NCI-H1417 treated with DMSO at 0.1 percent for 48 hours (cell line): ENCODE measurements around the gene AFG3L2.

Source experiments
- DNase-seq: peaks from one replicate; lab custom pipeline; 2025; lab: John Stamatoyannopoulos, UW

The AFG3L2 gene

DNA sequence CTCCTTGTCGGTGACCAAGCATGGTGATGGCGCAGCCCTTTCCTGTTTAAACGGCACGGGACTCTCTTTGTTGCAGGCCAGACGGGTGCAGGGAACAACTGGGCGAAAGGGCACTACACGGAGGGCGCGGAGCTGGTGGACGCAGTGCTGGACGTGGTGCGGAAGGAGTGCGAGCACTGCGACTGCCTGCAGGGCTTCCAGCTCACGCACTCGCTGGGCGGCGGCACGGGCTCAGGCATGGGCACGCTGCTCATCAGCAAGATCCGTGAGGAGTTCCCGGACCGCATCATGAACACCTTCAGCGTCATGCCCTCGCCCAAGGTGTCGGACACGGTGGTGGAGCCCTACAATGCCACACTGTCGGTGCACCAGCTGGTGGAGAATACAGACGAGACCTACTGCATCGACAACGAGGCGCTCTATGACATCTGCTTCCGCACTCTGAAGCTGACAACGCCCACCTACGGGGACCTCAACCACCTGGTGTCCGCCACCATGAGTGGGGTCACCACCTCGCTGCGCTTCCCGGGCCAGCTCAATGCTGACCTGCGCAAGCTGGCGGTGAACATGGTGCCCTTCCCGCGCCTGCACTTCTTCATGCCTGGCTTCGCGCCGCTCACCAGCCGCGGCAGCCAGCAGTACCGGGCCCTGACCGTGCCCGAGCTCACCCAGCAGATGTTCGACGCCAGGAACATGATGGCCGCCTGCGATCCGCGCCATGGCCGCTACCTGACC is 51.9 kb downstream of the AFG3L2 start:
- no peak for DNase-seq

DNA sequence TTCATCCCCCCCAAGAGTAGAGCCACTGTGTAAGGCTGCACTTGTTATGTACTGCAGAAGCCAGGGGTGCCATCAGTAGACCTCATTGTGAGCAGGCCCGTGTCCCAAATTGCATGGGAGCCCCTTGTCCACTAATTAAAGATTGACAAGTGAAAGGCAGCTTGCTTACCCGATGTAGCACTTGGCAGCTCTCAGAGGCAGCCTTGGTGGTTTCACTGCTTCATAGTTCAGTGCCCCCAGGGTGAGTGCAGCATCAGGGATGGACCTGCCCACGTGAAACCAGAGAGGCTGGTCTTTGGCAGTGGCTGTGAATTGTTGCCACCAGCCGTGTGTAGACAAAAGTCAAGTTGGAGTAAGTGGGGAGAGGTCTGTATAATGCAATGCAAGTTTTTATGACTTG is 55.7 kb downstream of the AFG3L2 start:
- DNase-seq: no peak

DNA sequence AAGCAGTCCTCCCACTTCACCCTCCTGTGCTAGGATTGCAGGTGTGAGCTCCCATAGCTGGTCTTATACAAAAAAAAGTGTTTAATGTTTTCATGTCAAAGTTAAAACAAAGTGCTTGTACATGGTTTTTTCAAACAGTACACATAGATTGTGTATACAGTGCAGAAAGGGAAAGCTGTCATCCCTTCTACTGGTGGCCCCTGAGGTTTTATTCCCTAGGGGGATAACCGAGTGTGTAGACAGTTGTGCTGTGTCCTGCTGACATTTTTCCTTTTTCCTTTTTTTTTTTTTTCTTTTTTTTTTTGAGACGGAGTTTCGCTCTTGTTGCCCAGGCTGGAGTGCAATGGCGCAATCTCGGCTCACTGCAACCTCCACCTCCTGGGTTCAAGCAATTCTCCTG is 58.2 kb downstream of the AFG3L2 start:
- no peak for DNase-seq

DNA sequence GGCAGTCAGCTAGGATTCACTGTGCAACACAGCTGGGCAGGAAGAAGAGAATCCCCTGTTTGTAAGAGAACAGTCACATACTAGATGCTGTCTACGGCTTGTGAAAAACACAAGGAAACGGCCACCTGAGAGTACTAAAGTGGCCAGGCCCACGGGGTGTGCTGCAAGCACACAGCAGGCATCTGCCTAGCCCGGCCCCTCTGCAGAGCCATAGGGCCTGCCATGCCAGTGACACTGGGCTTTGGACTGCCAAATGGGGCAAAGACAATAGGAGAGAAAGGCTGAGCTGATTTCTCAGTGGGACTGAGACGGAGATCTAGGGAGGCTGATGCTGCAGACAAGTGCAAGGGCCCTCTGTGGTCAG is 58.7 kb downstream of the AFG3L2 start:
- DNase-seq: no peak

DNA sequence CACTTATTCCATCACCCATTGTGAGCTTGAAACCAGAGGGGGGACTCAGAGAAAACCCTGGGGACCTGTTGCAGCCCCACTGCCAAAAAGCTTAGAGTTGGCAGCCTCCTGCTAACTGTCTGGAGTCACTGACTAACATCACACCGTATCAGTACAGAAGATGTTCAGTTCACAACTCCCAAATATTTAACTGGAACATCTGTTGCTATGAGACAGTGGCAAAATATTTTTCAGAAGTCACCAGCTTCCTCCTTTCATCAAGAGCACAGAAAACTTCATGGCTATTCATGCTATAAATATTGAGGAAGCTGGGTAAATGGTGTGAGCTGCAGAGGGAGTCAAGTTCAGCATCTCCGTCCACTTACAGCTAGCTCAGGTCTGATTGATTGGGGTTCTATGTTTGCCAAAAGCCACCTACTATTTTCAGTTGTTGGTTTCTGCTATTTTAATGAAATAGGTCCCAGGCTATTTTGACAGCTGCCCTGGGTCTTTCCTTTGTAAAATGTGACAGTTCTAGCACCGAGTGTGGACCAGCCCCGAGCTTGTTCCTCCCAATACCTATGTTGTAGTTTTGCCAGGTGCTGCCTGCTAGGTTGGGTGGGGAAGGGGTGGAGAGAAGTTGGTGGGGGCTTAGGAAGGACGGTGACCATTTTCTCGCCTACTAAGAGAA is 59.2 kb downstream of the AFG3L2 start:
- DNase-seq: no peak

DNA sequence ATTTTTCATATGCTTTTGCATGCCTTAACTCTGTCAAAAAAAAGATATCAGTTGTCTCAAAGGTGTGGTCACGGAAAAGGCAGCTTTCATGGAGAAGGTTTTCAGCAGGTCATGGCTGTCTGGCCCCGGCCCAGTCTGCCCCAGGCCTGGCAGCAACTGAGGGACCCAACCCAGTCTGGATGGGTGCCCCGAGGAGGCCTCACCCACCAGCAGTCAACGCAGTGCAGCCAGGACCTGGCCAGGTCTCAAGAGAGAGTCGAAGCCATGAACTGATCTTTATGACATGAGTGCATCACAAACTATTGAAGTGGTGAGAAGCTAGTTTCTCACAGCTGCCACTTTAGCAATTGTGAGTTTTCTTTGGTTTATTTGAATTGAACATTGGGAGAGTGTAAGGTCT is 61.1 kb downstream of the AFG3L2 start:
- DNase-seq: no peak

DNA sequence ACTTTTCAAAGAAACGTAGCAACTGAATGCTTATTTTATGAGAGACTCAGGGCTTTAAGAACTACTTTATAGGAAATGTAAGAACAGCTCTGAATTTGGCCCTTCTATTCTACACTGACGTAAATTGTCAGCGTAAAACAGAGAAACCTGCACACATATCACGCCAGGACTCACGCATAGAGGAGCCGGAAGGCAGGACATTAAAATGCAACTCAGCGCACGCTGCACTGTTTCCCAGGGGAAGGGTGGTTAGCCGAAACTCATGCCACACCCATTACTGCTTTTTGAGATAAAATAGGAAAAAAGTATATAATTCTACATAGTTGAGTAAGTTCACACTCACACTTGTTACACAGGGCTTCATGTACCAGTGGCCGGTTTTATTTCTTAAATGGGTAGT is 61.5 kb downstream of the AFG3L2 start:
- no peak for DNase-seq

DNA sequence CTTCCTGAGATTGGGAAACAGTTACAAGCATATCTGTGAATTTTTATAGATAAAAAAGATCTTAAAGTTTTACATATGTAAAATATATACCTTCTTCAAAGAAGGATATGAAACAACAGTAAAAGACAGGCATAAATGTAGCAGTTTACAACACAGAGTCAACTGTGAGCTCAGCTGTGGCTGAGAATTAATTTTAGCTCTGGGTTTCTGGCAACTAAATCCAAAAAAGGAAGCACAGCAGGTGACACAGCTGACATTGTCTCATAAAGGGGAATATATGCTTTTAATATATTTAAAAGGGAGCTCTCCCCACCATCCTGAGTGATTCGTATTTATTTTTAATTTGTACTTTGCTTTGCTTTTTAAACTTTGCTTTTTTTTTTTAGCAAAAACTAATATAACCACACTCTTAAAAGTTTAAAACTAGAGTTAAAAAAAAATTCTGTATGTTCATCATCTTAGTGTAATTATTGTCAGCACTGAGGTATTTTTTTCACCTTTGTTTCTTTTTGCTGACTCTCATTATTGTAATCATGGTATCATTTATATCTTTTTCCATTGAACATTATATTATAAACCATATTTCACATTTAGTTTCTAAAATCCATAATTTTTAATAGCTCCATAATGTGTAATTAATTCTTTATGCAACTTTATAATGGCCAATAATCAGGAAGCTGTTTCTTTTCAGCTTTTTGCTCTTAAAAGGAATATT is 62.3 kb downstream of the AFG3L2 start:
- DNase-seq: no peak

DNA sequence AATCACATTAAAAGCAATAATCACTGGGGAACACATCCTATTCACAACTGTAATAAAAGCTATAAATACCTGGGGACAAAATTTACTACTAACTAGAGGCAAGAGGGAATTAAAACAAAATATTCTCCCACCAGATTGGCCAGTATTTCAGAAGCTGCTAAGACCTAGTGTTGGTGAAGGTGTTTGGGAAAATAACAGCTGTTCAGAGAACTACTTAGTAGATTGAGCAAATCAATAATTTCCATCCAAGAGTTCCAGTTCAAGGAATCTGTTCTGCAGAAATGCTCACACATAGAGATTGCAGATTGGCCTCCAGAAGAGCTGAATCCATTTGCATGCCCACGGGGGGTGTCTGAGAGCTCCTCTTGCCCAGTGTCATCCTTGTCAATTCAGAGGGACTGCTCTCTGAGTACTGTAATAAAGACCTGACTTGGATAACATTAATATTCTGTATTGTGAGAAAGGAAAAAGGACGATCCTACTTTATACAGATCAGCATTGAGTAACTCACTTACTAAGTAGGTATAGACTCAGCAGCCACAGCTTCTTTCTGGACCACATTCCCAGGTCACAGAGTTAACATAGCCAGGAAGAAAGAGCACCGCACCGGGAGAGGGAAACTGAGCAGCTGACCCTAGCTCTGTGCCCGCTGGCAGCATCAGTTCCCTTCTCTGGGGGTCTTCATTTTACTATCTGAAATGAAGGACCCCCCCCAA is 63.3 kb downstream of the AFG3L2 start:
- DNase-seq: no peak

DNA sequence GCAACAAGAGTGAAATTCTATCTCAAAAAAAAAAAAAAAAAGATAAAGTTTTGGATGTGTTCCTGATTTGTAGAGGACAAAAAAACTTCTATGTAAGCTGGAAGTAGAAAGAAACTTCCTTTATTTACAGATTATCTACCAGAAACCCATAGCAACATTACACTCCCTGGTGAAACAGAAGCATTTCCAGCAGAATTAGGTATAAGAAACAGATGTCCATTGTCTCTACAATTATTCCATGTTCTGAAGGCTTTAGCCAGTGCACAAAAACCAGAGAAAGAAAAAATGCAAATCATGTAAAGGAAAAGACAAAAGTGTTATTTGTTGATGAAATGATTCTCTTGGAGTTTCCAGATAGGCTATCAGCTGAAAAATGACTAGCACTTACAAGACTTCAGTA is 64.1 kb downstream of the AFG3L2 start:
- DNase-seq: no peak

DNA sequence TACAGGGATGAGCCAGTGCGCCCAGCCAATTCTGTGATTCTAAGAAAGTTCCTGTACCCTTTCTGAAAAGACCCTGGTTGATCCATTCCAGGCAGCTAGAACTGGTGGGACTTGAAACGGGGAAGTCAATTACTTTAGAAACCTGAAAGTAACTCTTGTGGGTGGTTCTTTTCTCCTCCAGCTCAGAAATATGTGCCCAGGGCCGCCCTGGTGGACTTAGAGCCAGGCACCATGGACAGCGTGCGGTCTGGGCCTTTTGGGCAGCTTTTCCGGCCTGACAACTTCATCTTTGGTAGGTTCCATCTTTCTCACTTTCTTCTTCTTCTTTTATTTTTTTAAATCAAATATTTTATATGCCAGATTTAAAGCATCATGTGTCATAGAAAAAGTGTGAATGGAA is 66.3 kb downstream of the AFG3L2 start:
- no peak for DNase-seq

DNA sequence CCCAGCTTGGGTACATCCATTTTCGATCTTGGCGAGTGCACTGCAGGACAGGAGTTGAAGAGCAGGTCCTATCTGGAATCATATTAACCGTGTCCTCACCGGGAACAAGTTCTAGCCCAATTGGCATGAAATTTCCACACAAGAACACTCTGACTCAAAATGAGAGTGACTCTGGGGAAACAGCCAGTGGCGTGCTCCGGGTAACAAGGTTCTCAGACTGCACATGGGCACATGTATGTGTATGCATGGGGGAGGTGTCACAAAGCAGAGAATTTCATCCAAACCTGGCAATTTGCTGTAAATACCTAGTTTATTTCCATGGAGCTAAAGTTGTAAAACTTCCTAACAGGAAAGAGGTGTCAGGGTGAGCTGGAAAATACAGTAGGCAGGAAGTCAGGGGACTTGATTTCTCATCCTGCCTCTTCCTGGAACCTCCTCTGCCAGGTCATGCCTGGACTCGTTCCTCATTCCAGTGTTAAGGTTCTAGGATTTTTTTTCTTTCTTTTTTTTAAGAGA is 67.3 kb downstream of the AFG3L2 start:
- DNase-seq: no peak

DNA sequence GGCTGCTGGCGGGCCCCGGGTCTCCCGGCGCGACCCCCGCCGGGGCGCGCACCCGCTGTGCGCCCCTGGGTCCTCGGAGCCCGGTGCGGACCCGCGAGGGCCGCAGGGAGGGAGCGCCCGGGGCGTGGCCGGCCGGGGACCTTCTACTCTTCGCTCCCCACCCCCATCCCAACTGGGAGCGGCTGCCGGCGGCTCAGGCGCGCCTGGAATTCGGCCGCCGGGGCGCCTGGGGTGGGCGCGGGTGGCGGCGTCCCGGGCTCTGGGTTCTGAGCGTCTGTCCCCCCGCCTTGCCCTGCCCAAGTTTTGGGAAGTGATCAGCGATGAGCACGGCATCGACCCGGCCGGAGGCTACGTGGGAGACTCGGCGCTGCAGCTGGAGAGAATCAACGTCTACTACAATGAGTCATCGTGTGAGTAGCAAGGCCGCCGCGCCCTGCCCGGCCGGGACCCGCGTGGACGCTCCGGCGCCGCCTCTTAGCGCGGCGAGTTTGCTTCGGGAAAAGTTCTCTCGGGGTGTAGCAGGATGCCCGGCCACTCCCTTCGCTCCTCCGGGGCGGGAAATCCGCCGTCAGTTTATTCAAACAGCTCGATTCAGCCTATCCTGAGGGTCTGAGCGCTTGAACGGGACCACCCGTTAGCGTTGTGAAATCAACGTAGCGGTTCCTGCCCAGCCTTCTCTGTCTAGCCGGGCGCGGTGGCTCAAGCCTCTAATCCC is 68.5 kb downstream of the AFG3L2 start:
- no peak for DNase-seq

DNA sequence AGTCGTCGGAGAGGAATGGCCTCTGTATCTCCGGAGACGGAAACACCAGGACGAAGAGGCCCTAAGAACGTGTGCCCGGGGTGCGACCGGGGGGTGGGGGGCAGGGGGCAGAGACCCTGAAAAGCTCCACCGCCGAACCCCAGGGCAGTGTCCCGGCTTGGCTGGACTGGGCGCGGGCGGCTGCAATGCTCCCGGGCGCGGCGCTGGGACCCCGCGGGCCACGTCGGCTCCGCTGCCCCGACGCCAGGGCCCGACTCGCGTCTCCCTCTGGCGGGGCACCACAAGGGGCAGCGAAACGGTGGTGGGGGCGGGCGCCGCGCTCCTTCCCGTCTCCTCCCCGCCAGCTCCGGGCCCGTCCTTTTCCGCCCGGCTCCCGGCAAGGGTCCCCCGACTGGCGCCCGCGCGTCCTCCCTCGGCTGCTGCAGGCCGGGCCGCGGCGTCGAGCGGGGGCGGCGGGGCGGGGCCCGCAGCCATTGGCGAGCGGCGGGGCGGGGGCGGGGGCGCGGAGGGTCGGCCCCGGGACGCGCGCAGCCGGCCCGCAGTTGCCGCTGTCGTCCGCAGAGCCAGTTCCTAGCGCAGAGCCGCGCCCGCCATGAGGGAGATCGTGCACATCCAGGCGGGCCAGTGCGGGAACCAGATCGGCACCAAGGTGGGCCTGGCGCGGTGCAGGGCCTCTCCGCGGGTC is 69.2 kb downstream of the AFG3L2 start, which contains the start of gene TUBB6:
TSS of gene TUBB6 (plus strand) at position 541 of the 685 bp plus-strand sequence. CDS start at position 593, 52 bp downstream.
- DNase-seq: no peak

DNA sequence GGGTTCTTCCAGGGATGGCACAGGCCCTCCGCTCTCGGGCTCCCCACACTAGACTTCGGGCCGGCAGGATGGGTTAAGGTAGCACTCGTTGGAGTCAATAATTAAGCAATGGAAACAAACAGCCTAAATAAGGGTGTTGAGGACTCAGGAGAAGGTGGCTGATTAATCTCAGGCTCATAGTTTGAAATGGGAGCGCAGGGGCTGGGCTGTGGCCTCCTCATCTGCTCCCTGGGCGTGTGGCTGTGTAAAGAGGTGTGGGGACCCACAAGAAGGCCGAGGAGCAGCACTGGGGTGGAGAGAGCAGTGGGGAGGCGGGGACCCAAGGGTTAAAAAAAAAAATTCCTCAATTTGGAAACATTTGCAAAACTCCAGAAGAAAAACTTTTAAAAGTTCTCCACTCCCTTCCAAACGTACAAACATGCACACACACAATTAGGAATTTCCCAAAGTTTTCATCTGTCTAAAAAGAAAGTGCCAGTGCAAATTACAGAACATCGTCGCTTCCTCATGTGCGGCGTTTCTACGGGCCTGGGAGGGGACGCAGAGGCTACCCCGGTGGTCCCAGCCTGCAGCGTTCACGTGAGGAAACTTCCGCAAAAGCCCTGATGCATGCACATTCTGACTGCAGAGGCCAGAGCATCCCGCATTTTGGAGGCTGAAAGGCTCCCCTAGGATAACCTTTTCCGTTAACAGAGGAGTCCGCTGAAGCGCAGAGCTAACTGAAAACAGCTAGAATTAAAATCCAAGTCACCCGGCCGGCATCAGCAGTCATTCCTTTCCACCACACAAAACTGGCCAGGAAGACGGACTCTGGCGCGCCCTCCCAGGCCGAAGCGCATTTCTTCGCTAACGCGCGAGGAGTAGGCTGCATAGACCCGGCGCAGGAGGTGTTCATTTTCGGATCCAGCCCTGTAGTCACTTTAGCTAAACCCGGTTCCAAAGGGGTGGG is 70.0 kb downstream of the AFG3L2 start:
- DNase-seq: no peak

DNA sequence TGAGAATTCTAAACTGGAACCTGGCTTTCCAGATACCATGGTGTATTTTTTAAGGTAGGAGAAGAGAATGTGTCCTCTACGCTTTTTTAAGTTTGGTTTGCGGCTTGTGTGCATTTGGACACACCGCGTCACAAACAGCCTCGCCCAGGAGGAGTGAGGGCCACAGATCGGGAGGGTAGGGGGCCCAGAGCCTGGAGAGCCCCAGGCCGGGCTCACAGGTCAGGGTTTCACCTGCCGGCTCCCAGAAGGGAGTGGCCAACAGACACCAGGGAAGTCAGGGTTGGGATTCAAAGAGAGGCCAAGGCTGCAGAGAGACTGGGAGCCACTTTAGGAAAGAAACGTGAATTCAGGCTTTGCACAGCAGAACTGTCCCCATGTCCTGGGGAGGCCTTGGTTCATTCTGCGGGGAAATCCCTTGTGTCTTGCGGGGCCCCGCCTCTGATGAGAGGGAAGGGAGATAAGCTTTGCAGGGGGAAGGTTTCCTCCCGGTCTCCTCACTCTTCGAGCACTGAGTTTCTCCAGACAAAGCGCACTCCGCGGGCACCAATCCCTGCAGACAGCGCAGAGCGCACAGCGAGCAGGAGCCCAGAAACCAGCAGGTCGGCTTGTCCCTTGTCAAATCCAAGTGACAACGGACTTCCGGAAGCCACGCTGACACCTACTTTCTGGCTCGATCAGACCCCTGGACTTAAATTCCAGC is 70.9 kb downstream of the AFG3L2 start:
- no peak for DNase-seq

DNA sequence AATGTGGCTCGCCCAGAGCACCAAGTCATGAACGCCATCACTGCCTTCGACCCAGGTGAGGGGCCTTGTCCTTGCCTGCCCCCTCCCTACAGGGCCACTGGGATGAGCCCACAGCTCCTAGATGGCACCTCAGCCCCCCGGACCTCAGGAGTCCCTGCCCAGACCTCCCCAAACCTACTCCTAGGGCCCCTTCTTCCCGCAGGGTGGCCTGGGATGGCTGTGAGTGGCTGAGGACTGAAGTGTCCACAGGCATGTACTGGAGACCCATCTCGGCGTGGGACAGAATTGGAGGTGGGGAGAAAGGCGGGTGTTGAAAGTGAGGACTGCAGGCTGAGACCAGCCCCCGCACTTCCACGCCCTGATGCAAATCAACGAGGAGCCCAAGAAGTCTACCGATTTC is 71.8 kb downstream of the AFG3L2 start:
- DNase-seq: no peak

DNA sequence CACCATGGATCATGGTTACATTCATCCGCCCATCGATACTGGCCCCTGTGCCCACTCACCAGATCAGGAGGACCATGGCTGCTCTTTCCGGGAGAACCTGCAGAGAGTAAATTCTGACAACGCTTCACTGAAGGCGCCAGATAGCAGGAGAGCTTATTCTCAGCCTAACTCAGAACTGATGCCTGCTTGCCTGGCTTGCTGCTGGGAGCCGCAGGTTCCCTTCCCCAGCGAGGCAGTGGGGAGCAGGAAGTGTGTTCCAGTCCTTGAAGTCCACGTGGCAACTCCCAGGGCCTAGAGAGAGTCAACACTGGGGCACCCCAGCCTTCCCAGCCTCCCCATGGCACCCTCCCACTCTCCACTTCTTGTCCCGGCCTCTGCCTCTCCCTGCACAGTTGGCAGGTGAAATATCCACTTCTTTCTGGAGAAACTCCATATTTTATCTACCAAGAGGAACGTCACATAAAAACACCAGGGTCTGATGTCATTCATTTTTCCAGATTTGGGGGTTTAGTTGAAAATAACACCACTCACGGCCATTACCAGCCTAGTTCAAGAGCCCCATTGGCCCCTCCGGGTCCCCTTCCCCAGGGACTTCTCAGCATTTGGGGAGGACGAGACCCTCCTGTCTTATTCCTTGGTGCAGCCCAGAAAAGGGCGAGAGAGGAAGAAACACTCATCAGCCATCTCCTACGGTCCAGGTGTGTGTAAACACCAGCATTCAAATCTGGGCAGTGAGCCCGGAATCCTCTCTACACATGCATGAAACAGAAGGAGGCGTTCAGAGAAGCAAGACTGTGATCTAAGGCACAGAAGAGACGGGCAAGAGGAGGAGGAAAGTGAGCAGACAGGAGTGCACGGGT is 72.4 kb downstream of the AFG3L2 start:
- no peak for DNase-seq
